K562 (cell line): ENCODE data around the gene ZC3H12A. TPM values are rescaled to one million over a fixed set of nuclear protein-coding genes. Genes with fewer than 3 reads are reported as not detected.
A peak's percentile ranks its signal among the peaks of the same experiment; 100 is the strongest.

ENCODE experiments used
- BACH1 ChIP-seq: fragments of 200-800 bp; sonication (Bioruptor generic); IDR thresholded peaks from 2 replicates; pipeline ENCODE4 v1.6.1; 2016; ENCODE audit warnings: missing genetic modification characterization, missing compliant biosample characterization
- BRF1 ChIP-seq: IDR thresholded peaks from 3 replicates; pipeline ENCODE4 v1.6.1; 2011; ENCODE audit warnings: borderline replicate concordance, mild to moderate bottlenecking; ENCODE audit not compliant: insufficient read length; ENCODE audit errors: extremely low read depth
- CHD4 ChIP-seq: fragments of 200-600 bp; sonication (generic); IDR thresholded peaks from 3 replicates; pipeline ENCODE4 v1.6.1; 2012; ENCODE audit warnings: low read depth, mild to moderate bottlenecking, mixed read lengths, low read length, inconsistent platforms; ENCODE audit not compliant: insufficient read depth, insufficient replicate concordance, poor library complexity, severe bottlenecking
- COPS2 ChIP-seq: fragments of 450-650 bp; conservative IDR thresholded peaks from 2 replicates; pipeline ENCODE4 v1.6.1; 2016; ENCODE audit warnings: mild to moderate bottlenecking, moderate library complexity
- CTCFL ChIP-seq: IDR thresholded peaks from 2 replicates; pipeline ENCODE4 v1.6.1; 2011; ENCODE audit warnings: borderline replicate concordance, low read depth, mild to moderate bottlenecking, moderate library complexity, low read length; ENCODE audit not compliant: insufficient read depth, poor library complexity, severe bottlenecking
- FIP1L1 ChIP-seq: fragments of 200-400 bp; formaldehyde crosslinking; IDR thresholded peaks from 2 replicates; pipeline ENCODE4 v1.6.1; 2018; ENCODE audit warnings: mild to moderate bottlenecking, low read depth, low read length; ENCODE audit not compliant: poor library complexity, severe bottlenecking
- FOXK1 ChIP-seq: sonication (generic); formaldehyde crosslinking; IDR thresholded peaks from 2 replicates; pipeline ENCODE4 v1.8.0; 2022; ENCODE audit warnings: missing genetic modification reagents, mild to moderate bottlenecking, borderline replicate concordance
- GTF2A2 ChIP-seq: IDR thresholded peaks from 2 replicates; pipeline ENCODE4 v1.6.1; 2016; ENCODE audit warnings: mild to moderate bottlenecking, missing genetic modification characterization, missing compliant biosample characterization
- KAT7 ChIP-seq: sonication (generic); formaldehyde crosslinking; IDR thresholded peaks from 2 replicates; pipeline ENCODE4 v1.8.0; 2022; ENCODE audit warnings: missing genetic modification reagents, mild to moderate bottlenecking, borderline replicate concordance
- L3MBTL2 ChIP-seq: fragments of 450-650 bp; IDR thresholded peaks from 2 replicates; pipeline ENCODE4 v1.6.1; 2016; ENCODE audit warnings: mild to moderate bottlenecking, moderate library complexity
- MAFK ChIP-seq: IDR thresholded peaks from 2 replicates; pipeline ENCODE4 v1.6.1; 2011; ENCODE audit warnings: low read length, improper control_type of control experiment
- MYNN ChIP-seq, 2 experiments: sonication (generic); formaldehyde crosslinking in 1 of 2; IDR thresholded peaks; 2 replicates each; pipeline versions ENCODE4 v1.5.0 to v1.6.1; 2016 to 2020; ENCODE audit warnings: antibody characterized with exemption in 1 of 2, missing genetic modification reagents in 1 of 2
- OTX1 ChIP-seq: fragments of 450-650 bp; formaldehyde crosslinking; IDR thresholded peaks from 2 replicates; pipeline ENCODE4 v1.4.0; 2022; ENCODE audit warnings: mild to moderate bottlenecking
- RBFOX2 ChIP-seq: fragments of 200-400 bp; formaldehyde crosslinking; IDR thresholded peaks from 2 replicates; pipeline ENCODE4 v1.6.1; 2017; ENCODE audit warnings: low read depth, mild to moderate bottlenecking, low read length, moderate library complexity
- TBL1XR1 ChIP-seq, 2 experiments: IDR thresholded peaks; 2 replicates each; pipeline ENCODE4 v1.6.1; 2012; ENCODE audit warnings: improper control_type of control experiment in 2 of 2, low read length in 2 of 2, mild to moderate bottlenecking in 1 of 2
- ZFP91 ChIP-seq: sonication (generic); formaldehyde crosslinking; IDR thresholded peaks from 2 replicates; pipeline ENCODE4 v1.8.0; 2022; ENCODE audit warnings: mild to moderate bottlenecking, missing genetic modification reagents
- ZKSCAN8 ChIP-seq: fragments of 200-800 bp; sonication (Bioruptor generic); IDR thresholded peaks from 2 replicates; pipeline ENCODE4 v1.6.1; 2016; ENCODE audit warnings: missing genetic modification characterization, missing compliant biosample characterization
- ZNF518B ChIP-seq: fragments of 250-450 bp; sonication (Bioruptor Pico); IDR thresholded peaks from 2 replicates; pipeline ENCODE4 v1.5.0; 2021; ENCODE audit warnings: mild to moderate bottlenecking, moderate library complexity
- polyA plus RNA-seq, 8 experiments: library from polyadenylated mRNA; depleted of rRNA in 4 of 8; stranded (reverse) in 5 of 8; unstranded in 3 of 8; fragments of >200 nt; fragmentation: Nextera tagmentation in 2 of 8; fragmentation: Illumina TruSeq in 1 of 8; extraction: Ambion mirVana in 2 of 8; extraction: Trizol in 1 of 8; gene quantifications; 2 replicates each; pipeline versions ENCODE4 v1.2.1 to v1.2.3, GENCODE V29; 2011 to 2014; ENCODE audit warnings: inconsistent platforms in 1 of 8, missing spikeins in 1 of 8
- total RNA-seq, 7 experiments: library from RNA; depleted of rRNA in 6 of 7; stranded (reverse); fragments of >200 nt in 6 of 7; fragmentation: Illumina TruSeq in 2 of 7; extraction: Trizol in 2 of 7; gene quantifications; 2 replicates each; pipeline versions ENCODE4 v1.2.1 to v1.2.3, GENCODE V29; 2011 to 2021; ENCODE audit warnings: low replicate concordance in 1 of 7

Gene ZC3H12A
- total and polyA plus RNA-seq, 9 of the 15 experiments (the other 6 are each of a cell fraction or from before 2014, with no cell fraction given), result 0.14 to 9.4 (median 6.7) TPM

DNA sequence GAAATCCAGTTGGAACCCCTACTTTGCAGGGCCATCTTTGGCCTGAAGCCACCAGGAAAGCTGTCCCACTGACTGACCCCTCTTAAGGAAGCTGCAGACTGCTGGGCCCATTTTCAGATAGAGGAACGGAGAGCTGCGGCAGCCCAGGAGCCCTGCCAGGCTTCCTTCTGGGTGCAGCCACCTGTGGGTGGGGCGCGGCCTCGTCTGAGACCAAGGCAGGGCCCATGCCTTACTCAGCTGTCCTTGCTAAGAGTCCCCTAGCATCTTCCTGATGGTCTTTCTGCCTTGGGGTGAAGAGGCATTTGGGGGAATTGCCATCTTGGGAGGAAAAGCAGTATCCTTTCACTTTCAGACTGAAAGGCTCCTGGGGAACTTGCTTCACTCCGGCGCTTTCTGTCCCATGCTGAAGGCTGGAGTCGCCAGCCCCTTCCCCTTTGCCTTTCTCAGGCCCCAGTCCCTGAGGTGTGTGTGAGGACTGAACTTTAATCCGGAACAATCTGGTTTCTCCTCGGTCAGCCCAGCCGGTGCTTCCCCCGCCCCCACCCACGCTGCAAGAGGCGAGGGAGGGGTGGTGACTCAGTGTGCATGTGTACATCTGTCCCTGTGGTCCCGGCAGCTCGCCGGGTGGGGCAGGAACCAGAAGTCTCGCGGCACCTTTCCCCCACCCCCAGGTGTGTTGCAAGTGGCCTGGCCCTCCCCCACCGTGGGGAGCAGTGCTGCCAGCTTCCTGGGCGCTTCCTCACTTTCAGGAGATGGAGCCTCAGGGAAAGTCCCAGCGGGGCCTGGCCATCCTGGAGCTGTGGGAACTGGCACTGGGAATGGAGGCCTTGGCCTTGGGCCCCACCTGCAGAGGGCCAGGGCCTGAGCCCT is 5.1 kb downstream of the ZC3H12A start (continued):
- TF ChIP-seq FOXK1 (CRISPR knock-in tag) (peak; percentile 95; the same call in 1 of the 2 replicates), CHD4 (no peak), ZNF518B (CRISPR knock-in tag) (no peak), BACH1 (0 out of 2 replicates have a peak, but pooled peaks have one; percentile 15), GTF2A2 (tag) (no peak), OTX1 (CRISPR knock-in tag) (no peak), RBFOX2 (peak; percentile 77), MYNN (IDR thresholded peaks at IDR 0.05) (peak; percentile 17; the same call in 1 of the 2 replicates), MYNN (CRISPR knock-in tag; IDR thresholded peaks at IDR 0.05) (no peak), TBL1XR1 (IDR thresholded peaks at IDR 0.05; ENCODE audit: low read length in 2 of 2) (peak in 1 of 2 experiments; percentile 51; a peak in 1 of 4 replicates), FIP1L1 (no peak), BRF1 (no peak), COPS2 (no peak), KAT7 (peak; percentile 85; the same call in 1 of the 2 replicates), L3MBTL2 (peak; percentile 74), MAFK (no peak), CTCFL (no peak), ZFP91 (CRISPR knock-in tag) (peak; percentile 66; the same call in 1 of the 2 replicates), ZKSCAN8 (no peak)
